OCI-LY3 (cell line): ENCODE measurements around the gene CDCP1.

Experiments
- CTCF ChIP-seq: fragments of 200-600, 300-600 bp; sonication (generic); IDR thresholded peaks from 2 replicates; pipeline ENCODE4 v1.5.1; 2014; ENCODE audit warnings: antibody characterized with exemption, low read length, low read depth
- EZH2phosphoT487 ChIP-seq: fragments of 200-600 bp; shearing (Covaris generic); IDR thresholded peaks from 2 replicates; pipeline ENCODE4 v1.6.1; 2018; ENCODE audit warnings: antibody characterized with exemption, mixed run types, low read depth

- no peak for TF ChIP-seq CTCF
- no peak for TF ChIP-seq EZH2phosphoT487
Observed at GRCh38 chr3:45140141-45140769, 5.9 kb downstream of the CDCP1 start.
